Measurements from ENCODE around the gene GIPC3. TPM values are rescaled to one million over a fixed set of nuclear protein-coding genes. Genes with fewer than 3 reads are reported as not detected.

Gene GIPC3
- total RNA-seq, 1 donor from 2014 or later, result 2.2 TPM

- no peaks in the 10 kb centered on the region for H3K36me3 Mint-ChIP-seq (ENCODE audit: low read depth)
- no peak overlapping the region for H3K4me3 Mint-ChIP-seq (ENCODE audit: unreplicated experiment)
- no peak for TF ChIP-seq CTCF (IDR thresholded peaks at IDR 0.05)
- no peak for DNase-seq (ENCODE audit: low spot score)
- no peak overlapping the region for H3K27ac Mint-ChIP-seq (ENCODE audit: unreplicated experiment)
- peaks cover 31% of the 10 kb centered on the region for H3K4me1 Mint-ChIP-seq (ENCODE audit: low read depth)
- H3K27me3 Mint-ChIP-seq (ENCODE audit: low read depth), result no peaks in the 10 kb centered on the region
- no peaks in the 10 kb centered on the region for H3K9me3 Mint-ChIP-seq (ENCODE audit: low read depth)
Observed at GRCh38 chr19:3605361-3605760, 20.1 kb downstream of the GIPC3 start.

GRCh38 chr19:3605770-3606169 is 20.5 kb downstream of the GIPC3 start:
- Mint-ChIP-seq H3K36me3 (ENCODE audit: low read depth) (no peaks in the 10 kb centered on the region), H3K4me3 (ENCODE audit: unreplicated experiment) (no peak overlapping the region), H3K27ac (ENCODE audit: unreplicated experiment) (no peak overlapping the region), H3K9me3 (ENCODE audit: low read depth) (no peaks in the 10 kb centered on the region), H3K4me1 (ENCODE audit: low read depth) (peaks cover 35% of the 10 kb centered on the region), H3K27me3 (ENCODE audit: low read depth) (no peaks in the 10 kb centered on the region)
- TF ChIP-seq CTCF (IDR thresholded peaks at IDR 0.05), result no peak
- no peak for DNase-seq (ENCODE audit: low spot score)

GRCh38 chr19:3606174-3606689 is 21.0 kb downstream of the GIPC3 start:
- Mint-ChIP-seq H3K27me3 (ENCODE audit: low read depth) (no peaks in the 10 kb centered on the region), H3K4me3 (ENCODE audit: unreplicated experiment) (no peak overlapping the region), H3K4me1 (ENCODE audit: low read depth) (peaks cover 35% of the 10 kb centered on the region), H3K36me3 (ENCODE audit: low read depth) (no peaks in the 10 kb centered on the region), H3K27ac (ENCODE audit: unreplicated experiment) (no peak overlapping the region), H3K9me3 (ENCODE audit: low read depth) (no peaks in the 10 kb centered on the region)
- TF ChIP-seq CTCF (IDR thresholded peaks at IDR 0.05), result no peak
- DNase-seq (ENCODE audit: low spot score), result no peak

GRCh38 chr19:3606690-3607289 is 21.5 kb downstream of the GIPC3 start, which contains the start of gene TBXA2R:
TSS of gene TBXA2R (minus strand) at chr19:3606875. CDS start at chr19:3600634, 6,241 bp downstream.
- peak within 1 kb of the TSS; percentile 87 for H3K27ac Mint-ChIP-seq (ENCODE audit: unreplicated experiment)
- H3K9me3 Mint-ChIP-seq (ENCODE audit: low read depth), result no peaks in the 10 kb centered on the region
- no peaks in the 10 kb centered on the region for H3K36me3 Mint-ChIP-seq (ENCODE audit: low read depth)
- no peaks in the 10 kb centered on the region for H3K27me3 Mint-ChIP-seq (ENCODE audit: low read depth)
- no peak for TF ChIP-seq CTCF (IDR thresholded peaks at IDR 0.05)
- DNase-seq (ENCODE audit: low spot score), result no peak
- peak within 1 kb of the TSS; percentile 67 for H3K4me3 Mint-ChIP-seq (ENCODE audit: unreplicated experiment)
- peaks cover 35% of the 10 kb centered on the region for H3K4me1 Mint-ChIP-seq (ENCODE audit: low read depth)

GRCh38 chr19:3607303-3608078 is 22.2 kb downstream of the GIPC3 start:
- TF ChIP-seq CTCF (IDR thresholded peaks at IDR 0.05), result no peak
- Mint-ChIP-seq H3K36me3 (ENCODE audit: low read depth) (peaks cover 3% of the 10 kb centered on the region), H3K27me3 (ENCODE audit: low read depth) (no peaks in the 10 kb centered on the region), H3K4me1 (ENCODE audit: low read depth) (peaks cover 35% of the 10 kb centered on the region), H3K4me3 (ENCODE audit: unreplicated experiment) (peak overlapping the region; percentile 67), H3K9me3 (ENCODE audit: low read depth) (no peaks in the 10 kb centered on the region), H3K27ac (ENCODE audit: unreplicated experiment) (peak overlapping the region; percentile 87)
- no peak for DNase-seq (ENCODE audit: low spot score)

Measured in chondrocyte (in vitro differentiated cells).